Right atrium auricular region (tissue), 2 donors: Measurements from ENCODE around the gene CEP85. TPM values are rescaled to one million over a fixed set of nuclear protein-coding genes. Genes with fewer than 3 reads are reported as not detected.

Experiments
- DNase-seq: peaks from one replicate; pipeline ENCODE4 v3.0.0-alpha.2; 2019; ENCODE audit warnings: low spot score
- H3K27ac ChIP-seq, 2 donors: fragments of 200-600 bp; sonication (generic); 1 replicate in 1 of 2; 2 replicates in 1 of 2; pipeline ENCODE4 v1.5.1; 2016 to 2019
- H3K27me3 ChIP-seq, 2 donors: fragments of 200-600 bp; sonication (generic); one replicate each; pipeline versions ENCODE4 v1.5.1 to v1.6.0; 2017 to 2019
- H3K36me3 ChIP-seq: fragments of 200-600 bp; sonication (generic); one replicate; pipeline ENCODE4 v1.5.1; 2016
- H3K4me1 ChIP-seq, 2 donors: fragments of 200-600 bp; sonication (generic); one replicate each; pipeline versions ENCODE4 v1.5.1 to v1.6.0; 2017 to 2019
- H3K4me3 ChIP-seq, 2 donors: fragments of 200-600 bp; sonication (generic); 1 replicate in 1 of 2; 2 replicates in 1 of 2; pipeline ENCODE4 v1.5.1; 2017 to 2019; ENCODE audit warnings: mild to moderate bottlenecking in 1 of 2, moderate library complexity in 1 of 2
- H3K9me3 ChIP-seq, 2 donors: fragments of 200-600 bp; sonication (generic); one replicate each; pipeline ENCODE4 v1.5.1; 2019
- total RNA-seq, 2 donors: library from RNA; depleted of rRNA; stranded (reverse); fragments of >200 nt; gene quantifications; one replicate each; pipeline ENCODE4 v1.1.0, GENCODE V29; 2016
- TF ChIP-seq, protein P1 (sequence below), 2 donors: fragments of 200-600 bp; sonication (generic); IDR thresholded peaks; one replicate each; pipeline ENCODE4 v1.5.1; 2019; ENCODE audit warnings: antibody characterized with exemption in 2 of 2

Gene CEP85
- total RNA-seq, 2 donors from 2014 or later, result 31.2 to 104 TPM

DNA sequence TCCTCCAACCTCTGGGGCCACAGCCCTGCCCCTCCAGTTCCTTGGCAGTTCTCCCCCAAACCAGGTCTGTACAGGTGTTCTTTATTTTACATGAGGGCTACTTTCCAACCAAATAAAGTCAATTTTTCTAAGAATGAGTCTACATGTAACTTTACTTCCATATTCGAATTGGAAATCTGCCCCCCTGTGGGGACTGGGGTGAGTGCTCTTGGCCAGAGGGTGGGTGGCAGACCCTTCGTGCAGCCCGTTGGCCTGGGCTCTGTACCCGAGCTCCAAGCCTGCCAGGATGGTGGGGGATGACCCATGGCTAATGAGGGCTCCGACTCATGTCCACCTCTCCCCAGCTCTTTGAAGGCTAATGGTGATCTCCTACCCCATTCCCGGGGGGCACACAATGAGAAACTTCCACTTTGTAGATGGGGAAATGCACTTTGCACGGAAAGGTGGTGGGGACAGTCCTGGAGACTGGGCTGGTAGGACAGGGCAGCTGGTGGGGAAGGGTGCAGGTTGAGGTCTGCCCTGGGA lies 44.2 kb upstream of the CEP85 start:
- H3K36me3 ChIP-seq, result no peaks in the 10 kb centered on the region

DNA sequence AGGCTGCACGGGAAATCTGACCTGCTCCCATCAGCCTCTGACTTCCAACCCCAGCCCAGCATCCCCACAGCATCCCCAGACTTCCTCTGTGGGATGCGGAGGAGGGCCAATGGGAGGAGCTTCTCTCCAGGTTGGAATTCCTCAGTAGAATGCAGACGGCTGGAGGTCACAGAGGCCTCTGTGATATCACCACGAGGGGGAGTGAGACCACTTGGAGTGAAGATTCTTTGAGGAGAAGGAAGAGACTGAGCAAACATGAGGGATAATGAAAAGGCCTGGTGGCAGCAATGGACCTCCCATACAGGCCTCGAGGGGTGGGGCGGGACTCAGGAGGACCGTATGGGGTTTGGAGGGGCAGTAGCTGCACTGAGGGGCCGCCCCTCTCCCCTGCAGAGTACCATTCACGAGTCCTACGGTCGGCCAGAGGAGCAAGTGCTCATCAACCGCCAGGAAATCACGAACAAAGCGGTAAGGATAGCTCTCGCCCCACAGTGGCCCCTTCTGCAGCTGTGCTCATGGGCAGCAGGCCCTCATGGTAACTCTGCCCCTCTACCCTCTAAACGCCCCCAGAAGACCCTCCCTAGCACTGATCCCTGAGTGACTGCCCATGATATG lies 43.5 kb upstream of the CEP85 start, which contains the start of gene CATSPER4:
Gene CATSPER4 (plus strand): TSS at position 230 of the 615 bp plus-strand sequence. CDS start 26 bp downstream, at position 256.
- Histone ChIP-seq H3K4me3 (no peak within 1 kb of the TSS), H3K36me3 (no peaks in the 10 kb centered on the region), H3K27ac (no peak within 1 kb of the TSS), H3K9me3 (no peaks in the 10 kb centered on the region), H3K27me3 (no peaks in the 10 kb centered on the region), H3K4me1 (no peaks in the 10 kb centered on the region)
- DNase-seq, result no peak
- TF ChIP-seq, protein P1, sequence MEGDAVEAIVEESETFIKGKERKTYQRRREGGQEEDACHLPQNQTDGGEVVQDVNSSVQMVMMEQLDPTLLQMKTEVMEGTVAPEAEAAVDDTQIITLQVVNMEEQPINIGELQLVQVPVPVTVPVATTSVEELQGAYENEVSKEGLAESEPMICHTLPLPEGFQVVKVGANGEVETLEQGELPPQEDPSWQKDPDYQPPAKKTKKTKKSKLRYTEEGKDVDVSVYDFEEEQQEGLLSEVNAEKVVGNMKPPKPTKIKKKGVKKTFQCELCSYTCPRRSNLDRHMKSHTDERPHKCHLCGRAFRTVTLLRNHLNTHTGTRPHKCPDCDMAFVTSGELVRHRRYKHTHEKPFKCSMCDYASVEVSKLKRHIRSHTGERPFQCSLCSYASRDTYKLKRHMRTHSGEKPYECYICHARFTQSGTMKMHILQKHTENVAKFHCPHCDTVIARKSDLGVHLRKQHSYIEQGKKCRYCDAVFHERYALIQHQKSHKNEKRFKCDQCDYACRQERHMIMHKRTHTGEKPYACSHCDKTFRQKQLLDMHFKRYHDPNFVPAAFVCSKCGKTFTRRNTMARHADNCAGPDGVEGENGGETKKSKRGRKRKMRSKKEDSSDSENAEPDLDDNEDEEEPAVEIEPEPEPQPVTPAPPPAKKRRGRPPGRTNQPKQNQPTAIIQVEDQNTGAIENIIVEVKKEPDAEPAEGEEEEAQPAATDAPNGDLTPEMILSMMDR (IDR thresholded peaks at IDR 0.05), result peak in 1 of 2 donors; percentile 22

More for the DNA sequence above, 44.2 kb upstream of the CEP85 start:
- TF ChIP-seq, protein P1 (IDR thresholded peaks at IDR 0.05), result no peak
- no peak overlapping the region for H3K4me3 ChIP-seq
- no peaks in the 10 kb centered on the region for H3K9me3 ChIP-seq
- no peak overlapping the region for H3K27ac ChIP-seq
- DNase-seq, result no peak
- no peaks in the 10 kb centered on the region for H3K27me3 ChIP-seq
- no peaks in the 10 kb centered on the region for H3K4me1 ChIP-seq

DNA sequence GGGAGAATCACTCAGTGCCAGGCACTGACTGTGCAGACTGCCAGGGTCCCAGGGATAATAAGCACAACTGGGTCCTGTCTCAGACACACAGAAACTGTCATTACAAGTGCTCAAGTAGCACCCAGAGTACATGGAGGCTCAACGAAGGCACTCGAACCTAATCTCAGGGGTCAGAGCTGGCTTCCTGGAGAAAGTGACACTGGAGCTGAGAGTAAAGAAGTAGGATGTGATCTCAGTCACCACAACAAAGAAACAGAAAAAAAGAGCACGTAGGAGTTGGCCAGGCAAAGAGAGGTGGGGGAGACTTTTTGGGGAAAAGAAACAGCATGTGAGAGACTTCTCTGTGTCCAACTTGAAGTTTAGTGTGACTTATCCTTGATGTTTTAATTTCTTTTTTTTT lies 42.3 kb upstream of the CEP85 start:
- TF ChIP-seq, protein P1 (IDR thresholded peaks at IDR 0.05), result no peak
- Histone ChIP-seq H3K36me3 (no peaks in the 10 kb centered on the region), H3K27me3 (no peaks in the 10 kb centered on the region), H3K4me1 (no peaks in the 10 kb centered on the region), H3K4me3 (no peak overlapping the region), H3K9me3 (no peaks in the 10 kb centered on the region), H3K27ac (no peak overlapping the region)
- no peak for DNase-seq

DNA sequence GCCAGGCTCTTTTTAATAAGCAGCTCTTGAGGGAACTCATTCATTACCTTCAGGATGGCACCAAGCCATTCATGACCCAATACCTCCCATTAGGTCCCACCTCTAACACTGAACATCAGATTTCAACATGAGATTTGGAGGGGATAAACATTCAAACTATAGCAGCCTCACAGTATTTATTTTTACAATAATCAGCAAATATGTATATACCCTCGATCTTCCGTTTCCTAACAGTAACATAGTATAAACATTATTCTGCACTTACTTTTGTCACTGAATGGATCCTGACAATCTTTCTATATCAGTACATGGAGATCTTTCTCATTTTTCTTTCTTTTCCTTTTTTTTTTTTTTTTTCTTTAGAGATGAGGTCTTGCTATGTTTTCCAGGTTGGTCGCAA lies 38.2 kb upstream of the CEP85 start:
- Histone ChIP-seq H3K4me1 (no peaks in the 10 kb centered on the region), H3K27ac (no peak overlapping the region), H3K27me3 (no peaks in the 10 kb centered on the region), H3K9me3 (no peaks in the 10 kb centered on the region), H3K4me3 (no peak overlapping the region), H3K36me3 (no peaks in the 10 kb centered on the region)
- DNase-seq, result no peak
- TF ChIP-seq, protein P1 (IDR thresholded peaks at IDR 0.05), result no peak

DNA sequence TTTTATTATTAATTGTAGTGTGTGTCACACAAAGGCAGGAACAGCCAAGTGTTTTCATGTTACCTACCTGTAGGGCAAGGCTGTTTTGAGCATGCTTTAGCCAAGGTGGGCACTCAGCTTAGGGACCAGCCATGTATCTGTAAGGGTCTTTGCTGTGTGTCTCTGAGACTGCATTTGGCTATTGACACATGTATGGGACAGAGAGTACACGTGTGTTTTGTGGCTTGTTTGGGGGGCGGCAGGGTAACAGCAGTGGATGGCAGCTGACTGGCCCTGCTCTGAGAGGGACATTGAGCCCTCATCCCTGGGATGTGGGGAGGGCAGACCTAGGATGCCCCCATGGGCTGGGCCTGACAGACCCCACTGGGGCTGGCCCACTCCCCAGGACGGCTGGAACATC lies 36.7 kb upstream of the CEP85 start:
- Histone ChIP-seq H3K4me3 (no peak overlapping the region), H3K9me3 (no peaks in the 10 kb centered on the region), H3K36me3 (no peaks in the 10 kb centered on the region), H3K4me1 (peaks cover 0 to 6% of the 10 kb centered on the region in 2 donors), H3K27me3 (no peaks in the 10 kb centered on the region), H3K27ac (no peak overlapping the region)
- DNase-seq, result no peak
- TF ChIP-seq, protein P1 (IDR thresholded peaks at IDR 0.05), result no peak

DNA sequence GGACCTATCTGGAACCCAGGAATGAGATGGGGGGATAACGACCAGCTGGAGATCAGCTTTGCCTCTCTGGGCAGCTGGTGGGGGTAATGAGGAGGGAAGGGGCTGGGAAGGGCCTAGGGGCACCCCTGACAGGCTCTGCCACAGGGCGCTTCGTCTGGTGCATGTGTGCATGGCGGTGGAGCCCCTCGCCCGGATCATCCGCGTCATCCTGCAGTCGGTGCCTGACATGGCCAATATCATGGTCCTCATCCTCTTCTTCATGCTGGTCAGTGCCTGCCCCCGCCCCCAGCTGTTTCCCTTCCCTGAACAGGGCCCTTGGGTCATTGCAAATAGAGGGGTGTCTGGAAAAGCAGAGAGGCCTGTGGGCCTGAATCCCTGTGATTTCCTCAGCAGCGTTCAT lies 36.2 kb upstream of the CEP85 start:
- peaks cover 0 to 6% of the 10 kb centered on the region in 2 donors for H3K4me1 ChIP-seq
- DNase-seq, result no peak
- H3K27me3 ChIP-seq, result no peaks in the 10 kb centered on the region
- H3K36me3 ChIP-seq, result no peaks in the 10 kb centered on the region
- H3K27ac ChIP-seq, result no peak overlapping the region
- no peak overlapping the region for H3K4me3 ChIP-seq
- no peaks in the 10 kb centered on the region for H3K9me3 ChIP-seq
- TF ChIP-seq, protein P1 (IDR thresholded peaks at IDR 0.05), result no peak
